WERI-Rb-1 (cell line): ENCODE results near the gene HM13.
"Not testable (repeated sequence)": the region's sequence is repeated elsewhere in the genome, so short reads cannot be mapped to it uniquely, and the experiment has no call there.

Experiments
- DNase-seq: peaks from one replicate; pipeline ENCODE4 v3.0.0-alpha.2; 2020
- H3K27ac ChIP-seq: fragments of 250-450 bp; sonication (Bioruptor Pico); 2 replicates; pipeline ENCODE4 v1.5.1; 2020; ENCODE audit warnings: mild to moderate bottlenecking, moderate library complexity
- H3K27me3 ChIP-seq: fragments of 250-450 bp; sonication (Bioruptor Pico); 2 replicates; pipeline ENCODE4 v1.5.1; 2021; ENCODE audit warnings: mild to moderate bottlenecking, low read depth, moderate library complexity; ENCODE audit not compliant: insufficient read depth, severe bottlenecking
- H3K36me3 ChIP-seq: fragments of 250-450 bp; sonication (Bioruptor Pico); 2 replicates; pipeline ENCODE4 v1.5.1; 2020; ENCODE audit warnings: mild to moderate bottlenecking, moderate library complexity
- H3K4me3 ChIP-seq: 2 replicates; pipeline ENCODE4 v1.5.1; 2011; ENCODE audit warnings: low read depth, mild to moderate bottlenecking, control low read depth, low read length
- H3K9me3 ChIP-seq: fragments of 250-450 bp; sonication (Bioruptor Pico); 2 replicates; pipeline ENCODE4 v1.5.1; 2021; ENCODE audit warnings: mild to moderate bottlenecking, moderate library complexity; ENCODE audit not compliant: severe bottlenecking
- TF ChIP-seq, protein P1 (sequence below): IDR thresholded peaks from 2 replicates; pipeline ENCODE4 v1.5.1; 2011; ENCODE audit warnings: low read depth, mild to moderate bottlenecking, control low read depth, inconsistent platforms, low read length

The HM13 gene

DNA sequence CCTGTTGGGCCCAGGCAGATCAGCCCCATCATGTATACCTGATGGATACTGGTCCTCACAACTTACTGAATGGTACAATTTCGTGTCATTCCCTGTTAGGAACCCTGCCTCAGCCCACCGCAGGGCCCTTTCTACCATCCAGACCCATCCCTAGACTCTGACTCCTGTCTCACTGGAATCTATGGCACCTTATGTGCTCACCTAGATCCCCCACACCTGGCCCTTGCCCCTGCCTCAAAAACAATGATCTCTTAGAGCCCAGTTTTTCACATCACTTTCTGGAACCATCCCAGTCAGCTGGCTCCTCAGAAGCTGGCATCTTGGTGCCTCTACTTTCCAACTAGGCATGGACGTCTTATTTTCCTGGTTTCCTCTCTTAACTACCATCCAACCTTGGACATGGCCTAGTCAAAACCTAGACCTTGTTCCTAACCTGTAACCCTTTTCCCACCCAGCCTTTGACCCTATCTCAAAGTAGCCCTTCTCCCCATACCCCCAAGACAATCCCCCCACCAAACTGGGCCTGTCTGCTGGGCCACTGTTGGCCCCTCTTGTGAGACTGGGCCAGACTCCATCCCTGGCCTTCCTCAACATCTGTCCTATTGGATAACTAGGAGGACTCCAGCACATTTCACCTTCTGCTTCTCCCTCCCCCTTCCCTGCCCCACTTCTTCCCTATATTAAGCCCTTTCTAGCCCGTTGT lies 981 bp downstream of the HM13 start:
- Histone ChIP-seq H3K4me3 (peak overlapping the region; percentile 86), H3K27me3 (no peaks in the 10 kb centered on the region), H3K27ac (peak overlapping the region; percentile 85), H3K36me3 (peaks cover 32% of the 10 kb centered on the region), H3K9me3 (no peaks in the 10 kb centered on the region)
- DNase-seq, result no peak
- TF ChIP-seq, protein P1, sequence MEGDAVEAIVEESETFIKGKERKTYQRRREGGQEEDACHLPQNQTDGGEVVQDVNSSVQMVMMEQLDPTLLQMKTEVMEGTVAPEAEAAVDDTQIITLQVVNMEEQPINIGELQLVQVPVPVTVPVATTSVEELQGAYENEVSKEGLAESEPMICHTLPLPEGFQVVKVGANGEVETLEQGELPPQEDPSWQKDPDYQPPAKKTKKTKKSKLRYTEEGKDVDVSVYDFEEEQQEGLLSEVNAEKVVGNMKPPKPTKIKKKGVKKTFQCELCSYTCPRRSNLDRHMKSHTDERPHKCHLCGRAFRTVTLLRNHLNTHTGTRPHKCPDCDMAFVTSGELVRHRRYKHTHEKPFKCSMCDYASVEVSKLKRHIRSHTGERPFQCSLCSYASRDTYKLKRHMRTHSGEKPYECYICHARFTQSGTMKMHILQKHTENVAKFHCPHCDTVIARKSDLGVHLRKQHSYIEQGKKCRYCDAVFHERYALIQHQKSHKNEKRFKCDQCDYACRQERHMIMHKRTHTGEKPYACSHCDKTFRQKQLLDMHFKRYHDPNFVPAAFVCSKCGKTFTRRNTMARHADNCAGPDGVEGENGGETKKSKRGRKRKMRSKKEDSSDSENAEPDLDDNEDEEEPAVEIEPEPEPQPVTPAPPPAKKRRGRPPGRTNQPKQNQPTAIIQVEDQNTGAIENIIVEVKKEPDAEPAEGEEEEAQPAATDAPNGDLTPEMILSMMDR, result no peak

DNA sequence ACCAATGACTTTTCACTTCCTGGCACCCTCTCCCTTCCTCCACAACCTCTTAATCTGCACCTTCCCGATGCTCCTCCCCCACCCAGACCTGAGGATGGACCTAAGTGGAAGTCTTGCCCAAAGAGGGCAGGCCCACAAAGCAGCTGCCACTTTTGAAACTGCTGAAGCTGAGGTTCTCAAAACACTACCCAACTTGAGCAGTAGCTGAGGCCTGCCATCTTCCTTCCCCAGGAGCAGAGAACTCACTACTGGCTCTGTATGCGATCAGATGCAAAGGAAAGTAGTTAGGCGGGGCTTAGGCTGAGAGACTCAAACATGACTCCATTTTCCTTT lies 1.5 kb downstream of the HM13 start:
- no peak for DNase-seq

DNA sequence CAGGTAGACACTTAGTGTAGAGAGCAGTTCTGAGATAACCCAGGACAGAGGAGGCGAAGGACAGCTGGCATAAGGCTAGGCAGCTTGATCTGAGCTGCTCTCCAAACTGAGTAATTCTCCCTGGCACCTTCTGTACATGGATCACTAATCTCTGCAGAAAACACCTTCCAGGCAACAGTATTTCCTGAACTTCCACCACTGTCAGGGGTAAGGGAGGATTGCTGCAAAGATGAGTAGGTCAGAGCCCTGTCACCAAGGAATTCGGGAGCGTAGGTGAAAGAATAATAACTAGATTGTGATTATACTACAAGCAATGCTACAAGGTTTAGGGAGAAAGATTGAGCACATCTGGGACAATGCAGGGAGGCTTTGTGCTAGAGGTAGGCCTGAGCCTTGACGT lies 1.9 kb downstream of the HM13 start:
- TF ChIP-seq, protein P1, result no peak
- Histone ChIP-seq H3K27me3 (no peaks in the 10 kb centered on the region), H3K27ac (no peak overlapping the region), H3K9me3 (no peaks in the 10 kb centered on the region), H3K4me3 (no peak overlapping the region), H3K36me3 (peaks cover 37% of the 10 kb centered on the region)
- no peak for DNase-seq

More for the DNA sequence above, 1.5 kb downstream of the HM13 start:
- Histone ChIP-seq H3K27me3 (no peaks in the 10 kb centered on the region), H3K9me3 (no peaks in the 10 kb centered on the region), H3K27ac (no peak overlapping the region; the same call in 1 of the 2 replicates), H3K4me3 (no peak overlapping the region), H3K36me3 (peaks cover 33% of the 10 kb centered on the region)
- TF ChIP-seq, protein P1, result no peak

DNA sequence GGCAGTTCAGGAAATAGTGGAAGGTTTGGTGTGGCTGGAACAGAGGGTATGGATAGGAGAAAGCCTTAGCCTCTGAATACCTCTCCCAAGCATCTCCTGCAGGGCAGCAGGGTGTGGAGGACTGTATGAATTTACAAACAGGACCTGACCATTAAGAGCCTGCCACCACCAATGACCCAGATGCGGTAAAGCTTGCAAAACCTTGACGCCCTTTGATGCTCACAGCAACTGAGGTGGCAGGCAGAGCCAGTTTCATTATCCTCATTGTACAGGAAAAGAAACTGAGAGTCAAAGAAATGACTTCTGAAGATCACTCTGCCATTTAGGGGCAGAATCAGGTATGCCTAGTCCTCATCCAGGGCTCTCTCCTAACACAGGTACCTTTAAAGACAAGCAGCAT lies 2.4 kb downstream of the HM13 start:
- H3K27ac ChIP-seq, result no peak overlapping the region

DNA sequence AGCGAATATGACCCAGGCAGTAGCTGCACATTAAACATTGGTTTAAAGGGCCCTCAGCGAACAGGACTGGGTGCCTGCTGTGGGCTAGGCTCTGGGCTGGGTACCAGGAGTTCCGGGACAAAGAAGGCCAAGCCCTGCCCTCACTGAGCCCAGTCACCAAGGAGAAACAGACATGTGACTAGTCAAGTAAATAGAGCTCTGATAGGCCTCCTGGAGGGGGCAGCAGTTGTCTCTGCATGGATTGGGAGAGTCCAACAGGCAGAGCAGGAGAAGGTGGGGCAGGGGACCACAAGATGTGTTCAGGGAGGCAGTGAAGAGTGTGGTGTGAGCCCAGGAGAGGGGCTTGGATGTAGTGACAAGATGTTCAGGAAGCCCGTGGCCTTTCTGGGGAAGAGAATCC lies 3.1 kb downstream of the HM13 start:
- DNase-seq, result peak; percentile 78
- H3K27me3 ChIP-seq, result no peaks in the 10 kb centered on the region
- TF ChIP-seq, protein P1, result peak; percentile 68
- no peak overlapping the region for H3K27ac ChIP-seq
- peaks cover 43% of the 10 kb centered on the region for H3K36me3 ChIP-seq
- no peaks in the 10 kb centered on the region for H3K9me3 ChIP-seq
- no peak overlapping the region for H3K4me3 ChIP-seq

More for the DNA sequence above, 2.4 kb downstream of the HM13 start:
- H3K27me3 ChIP-seq, result no peaks in the 10 kb centered on the region
- DNase-seq, result no peak
- no peaks in the 10 kb centered on the region for H3K9me3 ChIP-seq
- peaks cover 39% of the 10 kb centered on the region for H3K36me3 ChIP-seq
- H3K4me3 ChIP-seq, result no peak overlapping the region
- TF ChIP-seq, protein P1, result no peak

DNA sequence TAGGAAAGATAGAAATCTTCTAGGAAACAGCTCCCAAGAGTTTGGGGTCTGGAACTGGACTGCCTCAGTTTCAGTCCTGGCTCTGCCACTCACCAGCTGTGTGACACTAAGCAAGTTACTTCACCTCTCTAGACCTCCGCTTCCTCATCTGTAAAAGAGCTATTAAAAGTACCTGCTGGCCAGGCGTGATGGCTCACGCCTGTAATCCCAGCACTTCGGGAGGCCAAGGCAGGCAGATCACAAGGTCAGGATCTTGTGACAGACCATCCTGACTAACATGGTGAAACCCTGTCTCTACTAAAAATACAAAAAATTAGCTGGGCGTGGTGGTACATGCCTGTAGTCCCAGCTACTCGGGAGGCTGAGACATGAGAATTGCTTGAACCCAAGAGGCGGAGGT lies 7.0 kb downstream of the HM13 start:
- DNase-seq, H3K27me3 ChIP-seq, H3K27ac ChIP-seq, H3K9me3 ChIP-seq, H3K4me3 ChIP-seq: not testable (repeated sequence)
- H3K36me3 ChIP-seq, result peaks cover 40% of the 10 kb centered on the region
